Memory B cell (primary cell): Measurements from ENCODE around the gene ACTC1.
"Not testable (repeated sequence)": the region's sequence is repeated elsewhere in the genome, so short reads cannot be mapped to it uniquely, and the experiment has no call there.

ENCODE experiments used
- ATAC-seq: fragments of 150-1000 bp; cut with Tn5 transposase; 2 replicates; pipeline ENCODE4 v1.10.0; 2021; ENCODE audit warnings: low read depth, mild to moderate bottlenecking, moderate library complexity
- DNase-seq, 2 donors: peaks; one replicate each; pipeline ENCODE4 v3.0.0; 2022; ENCODE audit warnings: low spot score in 2 of 2
- H3K27ac Mint-ChIP-seq: one replicate; pipeline ENCODE4 v1.8.0; 2022; ENCODE audit warnings: mild to moderate bottlenecking, moderate library complexity, mixed read lengths
- H3K27me3 Mint-ChIP-seq: one replicate; pipeline ENCODE4 v1.8.0; 2022; ENCODE audit warnings: mixed read lengths
- H3K36me3 Mint-ChIP-seq: one replicate; pipeline ENCODE4 v1.8.0; 2022; ENCODE audit warnings: mild to moderate bottlenecking, mixed read lengths
- H3K4me1 Mint-ChIP-seq: one replicate; pipeline ENCODE4 v1.8.0; 2022; ENCODE audit warnings: mixed read lengths
- H3K4me3 Mint-ChIP-seq: one replicate; pipeline ENCODE4 v1.8.0; 2022; ENCODE audit warnings: mild to moderate bottlenecking, moderate library complexity, mixed read lengths
- H3K9me3 Mint-ChIP-seq: one replicate; pipeline ENCODE4 v1.8.0; 2022; ENCODE audit warnings: mixed read lengths

The ACTC1 gene

GRCh38 chr15:34795267-34796081 lies at the start of gene ACTC1:
ACTC1 (minus strand) TSS chr15:34795549; CDS start chr15:34794808, 741 bp downstream.
- DNase-seq (no peak), ATAC-seq (no peak)
- no peak within 1 kb of the TSS for H3K27ac Mint-ChIP-seq
- no peaks in the 10 kb centered on the region for H3K9me3 Mint-ChIP-seq
- no peak within 1 kb of the TSS for H3K4me3 Mint-ChIP-seq
- H3K36me3 Mint-ChIP-seq = no peaks in the 10 kb centered on the region
- H3K27me3 Mint-ChIP-seq = peaks cover 20% of the 10 kb centered on the region
- no peaks in the 10 kb centered on the region for H3K4me1 Mint-ChIP-seq

GRCh38 chr15:34841262-34841725 lies 45.9 kb upstream of the ACTC1 start:
- no peaks in the 10 kb centered on the region for H3K36me3 Mint-ChIP-seq
- H3K9me3 Mint-ChIP-seq = no peaks in the 10 kb centered on the region
- H3K4me3 Mint-ChIP-seq = no peak overlapping the region
- ATAC-seq (no peak), DNase-seq (no peak)
- H3K4me1 Mint-ChIP-seq = no peaks in the 10 kb centered on the region
- no peaks in the 10 kb centered on the region for H3K27me3 Mint-ChIP-seq
- H3K27ac Mint-ChIP-seq = no peak overlapping the region

GRCh38 chr15:34838282-34838681 lies 42.9 kb upstream of the ACTC1 start:
- Mint-ChIP-seq H3K36me3 (peaks cover 2% of the 10 kb centered on the region), H3K4me3 (no peak overlapping the region), H3K27me3 (no peaks in the 10 kb centered on the region), H3K4me1 (no peaks in the 10 kb centered on the region), H3K9me3 (peaks cover 9% of the 10 kb centered on the region), H3K27ac (no peak overlapping the region)
- ATAC-seq = no peak
- DNase-seq = no peak

GRCh38 chr15:34837246-34838016 lies 42.1 kb upstream of the ACTC1 start:
- no peaks in the 10 kb centered on the region for H3K4me1 Mint-ChIP-seq
- H3K36me3 Mint-ChIP-seq = peaks cover 2% of the 10 kb centered on the region
- DNase-seq (no peak), ATAC-seq (no peak)
- H3K27ac Mint-ChIP-seq = no peak overlapping the region
- H3K27me3 Mint-ChIP-seq = peaks cover 1% of the 10 kb centered on the region
- no peak overlapping the region for H3K4me3 Mint-ChIP-seq
- peaks cover 9% of the 10 kb centered on the region for H3K9me3 Mint-ChIP-seq

GRCh38 chr15:34828145-34828911 lies 33.0 kb upstream of the ACTC1 start:
- DNase-seq = no peak
- Mint-ChIP-seq H3K4me1 (no peaks in the 10 kb centered on the region), H3K4me3 (no peak overlapping the region), H3K9me3 (no peaks in the 10 kb centered on the region), H3K36me3 (no peaks in the 10 kb centered on the region), H3K27me3 (peaks cover 7% of the 10 kb centered on the region), H3K27ac (no peak overlapping the region)
- no peak for ATAC-seq

- Mint-ChIP-seq H3K27me3 (peaks cover 17% of the 10 kb centered on the region), H3K4me1 (no peaks in the 10 kb centered on the region), H3K9me3 (no peaks in the 10 kb centered on the region), H3K36me3 (no peaks in the 10 kb centered on the region), H3K27ac (no peak overlapping the region), H3K4me3 (no peak overlapping the region)
- no peak for ATAC-seq
- no peak for DNase-seq
Observed at GRCh38 chr15:34821831-34822230, 26.5 kb upstream of the ACTC1 start.

- DNase-seq (no peak), ATAC-seq (no peak)
- Mint-ChIP-seq H3K27ac (no peak overlapping the region), H3K36me3 (no peaks in the 10 kb centered on the region), H3K27me3 (peaks cover 17% of the 10 kb centered on the region), H3K4me3 (no peak overlapping the region), H3K9me3 (no peaks in the 10 kb centered on the region), H3K4me1 (no peaks in the 10 kb centered on the region)
Observed at GRCh38 chr15:34820110-34820509, 24.8 kb upstream of the ACTC1 start.

GRCh38 chr15:34818526-34818925 lies 23.2 kb upstream of the ACTC1 start:
- H3K9me3 Mint-ChIP-seq = no peaks in the 10 kb centered on the region
- DNase-seq (no peak), ATAC-seq (no peak)
- H3K27me3 Mint-ChIP-seq = peaks cover 18% of the 10 kb centered on the region
- no peaks in the 10 kb centered on the region for H3K4me1 Mint-ChIP-seq
- no peak overlapping the region for H3K27ac Mint-ChIP-seq
- H3K36me3 Mint-ChIP-seq = no peaks in the 10 kb centered on the region
- H3K4me3 Mint-ChIP-seq = no peak overlapping the region

GRCh38 chr15:34815836-34816235 lies 20.5 kb upstream of the ACTC1 start:
- ATAC-seq = no peak
- H3K36me3 Mint-ChIP-seq = no peaks in the 10 kb centered on the region
- DNase-seq = no peak
- no peak overlapping the region for H3K4me3 Mint-ChIP-seq
- no peak overlapping the region for H3K27ac Mint-ChIP-seq
- no peaks in the 10 kb centered on the region for H3K9me3 Mint-ChIP-seq
- peaks cover 12% of the 10 kb centered on the region for H3K27me3 Mint-ChIP-seq
- H3K4me1 Mint-ChIP-seq = no peaks in the 10 kb centered on the region

- Mint-ChIP-seq H3K36me3 (no peaks in the 10 kb centered on the region), H3K4me3 (no peak overlapping the region), H3K27ac (no peak overlapping the region), H3K9me3 (no peaks in the 10 kb centered on the region), H3K27me3 (peaks cover 14% of the 10 kb centered on the region), H3K4me1 (no peaks in the 10 kb centered on the region)
- DNase-seq = no peak
- ATAC-seq = no peak
Observed at GRCh38 chr15:34813446-34814190, 18.3 kb upstream of the ACTC1 start.

GRCh38 chr15:34812868-34813365 lies 17.6 kb upstream of the ACTC1 start:
- not testable (repeated sequence) for H3K36me3 Mint-ChIP-seq, H3K4me3 Mint-ChIP-seq, H3K27ac Mint-ChIP-seq, H3K9me3 Mint-ChIP-seq, H3K4me1 Mint-ChIP-seq, ATAC-seq, DNase-seq
- peaks cover 14% of the 10 kb centered on the region for H3K27me3 Mint-ChIP-seq

- H3K36me3 Mint-ChIP-seq = no peaks in the 10 kb centered on the region
- ATAC-seq = no peak
- no peak overlapping the region for H3K4me3 Mint-ChIP-seq
- H3K9me3 Mint-ChIP-seq = no peaks in the 10 kb centered on the region
- no peak for DNase-seq
- H3K27ac Mint-ChIP-seq = no peak overlapping the region
- H3K27me3 Mint-ChIP-seq = peaks cover 14% of the 10 kb centered on the region
- H3K4me1 Mint-ChIP-seq = no peaks in the 10 kb centered on the region
Observed at GRCh38 chr15:34812369-34812768, 17.0 kb upstream of the ACTC1 start.

GRCh38 chr15:34810443-34811129 lies 15.2 kb upstream of the ACTC1 start:
- Mint-ChIP-seq H3K9me3 (peaks cover 3% of the 10 kb centered on the region), H3K4me3 (no peak overlapping the region), H3K4me1 (no peaks in the 10 kb centered on the region), H3K36me3 (no peaks in the 10 kb centered on the region), H3K27ac (no peak overlapping the region), H3K27me3 (peaks cover 16% of the 10 kb centered on the region)
- ATAC-seq (no peak), DNase-seq (no peak)
